Measurements from ENCODE around the gene ELMO1.

Gene ELMO1

DNA sequence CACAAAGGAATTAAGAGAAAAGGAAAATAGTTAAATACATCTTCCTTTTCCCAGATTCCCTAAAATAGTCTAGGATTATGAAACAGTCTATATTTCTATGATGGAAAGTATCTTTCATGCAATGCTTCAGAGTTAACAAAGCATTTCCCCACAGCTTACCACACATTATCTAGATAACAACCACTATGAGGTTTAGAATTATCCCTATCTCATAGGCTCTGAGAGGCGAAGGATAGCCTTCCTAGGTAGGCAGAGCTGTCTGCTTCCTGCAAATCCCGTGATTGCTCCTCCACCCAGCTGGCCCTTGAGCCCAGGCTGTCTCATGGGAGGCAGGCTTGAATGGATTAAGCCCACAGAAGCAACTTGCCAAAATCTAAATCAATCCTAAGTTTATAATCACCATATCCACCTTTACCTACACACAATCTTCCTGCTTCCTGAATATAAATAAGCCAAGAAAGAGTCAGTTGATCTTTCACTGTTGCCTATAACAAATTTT, 402.9 kb downstream of the ELMO1 start:
- no peak overlapping the region for H3K27ac ChIP-seq (ENCODE audit: poor library complexity, severe bottlenecking)
- no peaks in the 10 kb centered on the region for H3K27me3 ChIP-seq (ENCODE audit: insufficient read depth, poor library complexity, severe bottlenecking)
- ATAC-seq (ENCODE audit: low read depth) (no peak), DNase-seq (ENCODE audit: low spot score) (no peak)
- no peak overlapping the region for H3K4me3 ChIP-seq (ENCODE audit: severe bottlenecking)
- no peaks in the 10 kb centered on the region for H3K4me1 ChIP-seq (ENCODE audit: insufficient read depth, poor library complexity, severe bottlenecking)
- TF ChIP-seq, protein P1, sequence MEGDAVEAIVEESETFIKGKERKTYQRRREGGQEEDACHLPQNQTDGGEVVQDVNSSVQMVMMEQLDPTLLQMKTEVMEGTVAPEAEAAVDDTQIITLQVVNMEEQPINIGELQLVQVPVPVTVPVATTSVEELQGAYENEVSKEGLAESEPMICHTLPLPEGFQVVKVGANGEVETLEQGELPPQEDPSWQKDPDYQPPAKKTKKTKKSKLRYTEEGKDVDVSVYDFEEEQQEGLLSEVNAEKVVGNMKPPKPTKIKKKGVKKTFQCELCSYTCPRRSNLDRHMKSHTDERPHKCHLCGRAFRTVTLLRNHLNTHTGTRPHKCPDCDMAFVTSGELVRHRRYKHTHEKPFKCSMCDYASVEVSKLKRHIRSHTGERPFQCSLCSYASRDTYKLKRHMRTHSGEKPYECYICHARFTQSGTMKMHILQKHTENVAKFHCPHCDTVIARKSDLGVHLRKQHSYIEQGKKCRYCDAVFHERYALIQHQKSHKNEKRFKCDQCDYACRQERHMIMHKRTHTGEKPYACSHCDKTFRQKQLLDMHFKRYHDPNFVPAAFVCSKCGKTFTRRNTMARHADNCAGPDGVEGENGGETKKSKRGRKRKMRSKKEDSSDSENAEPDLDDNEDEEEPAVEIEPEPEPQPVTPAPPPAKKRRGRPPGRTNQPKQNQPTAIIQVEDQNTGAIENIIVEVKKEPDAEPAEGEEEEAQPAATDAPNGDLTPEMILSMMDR (IDR thresholded peaks at IDR 0.05; ENCODE audit: poor library complexity, severe bottlenecking), result no peak
- H3K36me3 ChIP-seq (ENCODE audit: low read depth), result no peaks in the 10 kb centered on the region
- no peaks in the 10 kb centered on the region for H3K9me3 ChIP-seq (ENCODE audit: severe bottlenecking)

DNA sequence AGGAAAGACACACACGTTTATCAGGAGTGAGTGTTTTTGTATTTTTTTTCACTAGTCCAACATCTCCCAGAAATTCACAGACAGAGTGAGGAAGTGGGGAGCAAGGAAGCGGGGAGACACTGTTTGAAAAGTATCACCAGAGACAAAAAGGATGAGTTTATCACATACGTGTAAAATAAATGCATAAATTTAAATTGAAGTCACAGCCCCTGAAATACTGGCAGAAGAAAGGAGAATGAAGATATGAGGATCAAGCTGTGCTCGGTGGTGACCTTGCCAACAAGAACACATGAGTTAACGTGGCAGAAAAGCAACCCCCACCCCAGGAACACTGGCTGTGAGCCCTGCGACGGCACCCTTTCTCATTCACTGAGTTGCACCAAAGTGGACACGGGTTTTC, 407.2 kb downstream of the ELMO1 start:
- TF ChIP-seq, protein P1 (IDR thresholded peaks at IDR 0.05; ENCODE audit: poor library complexity, severe bottlenecking), result no peak
- H3K9me3 ChIP-seq (ENCODE audit: severe bottlenecking), result no peaks in the 10 kb centered on the region
- H3K27me3 ChIP-seq (ENCODE audit: insufficient read depth, poor library complexity, severe bottlenecking), result no peaks in the 10 kb centered on the region
- ATAC-seq (ENCODE audit: low read depth), result no peak
- no peak for DNase-seq (ENCODE audit: low spot score)
- no peaks in the 10 kb centered on the region for H3K36me3 ChIP-seq (ENCODE audit: low read depth)
- no peak overlapping the region for H3K27ac ChIP-seq (ENCODE audit: poor library complexity, severe bottlenecking)
- H3K4me3 ChIP-seq (ENCODE audit: severe bottlenecking), result no peak overlapping the region
- no peaks in the 10 kb centered on the region for H3K4me1 ChIP-seq (ENCODE audit: insufficient read depth, poor library complexity, severe bottlenecking)

DNA sequence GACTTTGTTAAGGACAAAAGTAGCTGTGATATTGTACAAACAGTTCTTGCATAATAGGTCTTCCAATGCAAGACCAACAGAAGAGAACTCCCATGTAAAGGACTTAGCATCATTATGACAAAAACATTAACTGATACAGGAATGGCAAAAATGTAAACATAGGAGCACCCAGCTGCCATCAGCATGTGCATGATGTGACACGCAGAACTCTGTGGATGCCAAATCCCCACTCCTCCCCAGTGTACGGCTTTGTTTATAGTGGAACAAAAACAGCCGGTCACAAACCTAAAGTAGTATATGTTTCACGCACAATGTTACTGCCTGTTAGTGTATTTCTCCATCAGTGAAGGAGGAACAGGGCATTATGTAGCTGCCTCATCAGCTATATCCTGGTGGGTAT, 408.3 kb downstream of the ELMO1 start:
- Histone ChIP-seq H3K4me3 (ENCODE audit: severe bottlenecking) (no peak overlapping the region), H3K27me3 (ENCODE audit: insufficient read depth, poor library complexity, severe bottlenecking) (no peaks in the 10 kb centered on the region), H3K27ac (ENCODE audit: poor library complexity, severe bottlenecking) (no peak overlapping the region), H3K36me3 (ENCODE audit: low read depth) (no peaks in the 10 kb centered on the region), H3K4me1 (ENCODE audit: insufficient read depth, poor library complexity, severe bottlenecking) (no peaks in the 10 kb centered on the region), H3K9me3 (ENCODE audit: severe bottlenecking) (no peaks in the 10 kb centered on the region)
- ATAC-seq (ENCODE audit: low read depth) (no peak), DNase-seq (ENCODE audit: low spot score) (no peak)
- TF ChIP-seq, protein P1 (IDR thresholded peaks at IDR 0.05; ENCODE audit: poor library complexity, severe bottlenecking), result no peak

DNA sequence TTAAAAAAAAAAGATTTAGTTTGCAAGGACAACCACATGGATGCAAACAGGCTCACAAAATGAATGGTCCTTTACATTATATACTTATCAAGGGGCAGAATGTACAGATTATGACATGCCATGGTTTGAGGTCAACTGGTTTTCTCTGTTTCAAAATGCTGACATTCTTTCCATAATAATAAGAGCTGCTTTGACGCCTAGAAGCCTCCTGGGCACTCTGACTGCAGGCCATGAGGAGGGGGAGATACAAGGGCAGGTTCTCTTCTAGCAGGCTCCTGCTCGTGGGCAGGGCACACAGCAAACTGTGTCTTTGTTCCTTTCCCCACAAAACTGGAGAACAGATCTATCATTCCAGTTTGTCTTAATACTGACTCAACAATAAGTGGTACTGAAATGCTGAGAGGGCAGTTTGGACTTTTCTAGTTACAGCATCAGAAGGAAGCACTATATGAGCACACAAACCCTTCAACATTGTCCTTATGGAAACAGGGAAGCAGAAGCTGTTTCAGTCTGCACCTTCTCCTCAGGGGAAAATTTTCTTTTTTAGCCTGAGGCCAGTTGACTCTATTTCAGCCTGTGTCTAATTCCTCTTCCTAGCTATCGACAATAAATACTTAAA, 409.4 kb downstream of the ELMO1 start:
- Histone ChIP-seq H3K27me3 (ENCODE audit: insufficient read depth, poor library complexity, severe bottlenecking) (no peaks in the 10 kb centered on the region), H3K27ac (ENCODE audit: poor library complexity, severe bottlenecking) (no peak overlapping the region), H3K36me3 (ENCODE audit: low read depth) (no peaks in the 10 kb centered on the region), H3K4me1 (ENCODE audit: insufficient read depth, poor library complexity, severe bottlenecking) (no peaks in the 10 kb centered on the region), H3K4me3 (ENCODE audit: severe bottlenecking) (no peak overlapping the region), H3K9me3 (ENCODE audit: severe bottlenecking) (no peaks in the 10 kb centered on the region)
- TF ChIP-seq, protein P1 (IDR thresholded peaks at IDR 0.05; ENCODE audit: poor library complexity, severe bottlenecking), result no peak
- DNase-seq (ENCODE audit: low spot score), result no peak
- ATAC-seq (ENCODE audit: low read depth), result no peak

DNA sequence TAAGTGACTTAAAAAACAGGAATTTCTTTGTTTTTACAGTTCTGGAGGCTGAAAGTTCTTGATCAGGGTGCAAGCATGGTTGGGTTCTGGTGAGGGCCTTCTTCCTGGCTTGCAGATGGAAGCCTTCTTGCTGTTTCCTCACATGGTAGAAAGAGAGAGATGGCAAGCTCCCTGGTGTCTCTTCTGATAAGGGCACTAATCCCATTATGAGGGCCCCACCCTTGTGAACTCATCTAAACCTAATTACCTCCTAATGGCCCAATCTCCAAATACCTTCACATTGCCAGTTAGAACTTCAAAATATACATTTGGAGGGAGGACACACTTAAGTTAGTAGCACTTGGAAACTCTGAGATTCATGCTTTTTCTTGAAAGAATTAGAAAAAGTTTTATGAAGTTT, 410.0 kb downstream of the ELMO1 start:
- no peaks in the 10 kb centered on the region for H3K9me3 ChIP-seq (ENCODE audit: severe bottlenecking)
- H3K4me1 ChIP-seq (ENCODE audit: insufficient read depth, poor library complexity, severe bottlenecking), result no peaks in the 10 kb centered on the region
- no peak overlapping the region for H3K4me3 ChIP-seq (ENCODE audit: severe bottlenecking)
- DNase-seq (ENCODE audit: low spot score) (no peak), ATAC-seq (ENCODE audit: low read depth) (no peak)
- no peak overlapping the region for H3K27ac ChIP-seq (ENCODE audit: poor library complexity, severe bottlenecking)
- no peaks in the 10 kb centered on the region for H3K36me3 ChIP-seq (ENCODE audit: low read depth)
- no peaks in the 10 kb centered on the region for H3K27me3 ChIP-seq (ENCODE audit: insufficient read depth, poor library complexity, severe bottlenecking)
- TF ChIP-seq, protein P1 (IDR thresholded peaks at IDR 0.05; ENCODE audit: poor library complexity, severe bottlenecking), result no peak

All from RWPE2 (cell line).